GM12878 (cell line): Measurements from ENCODE around the gene HOXD13. TPM values are rescaled to one million over a fixed set of nuclear protein-coding genes. Genes with fewer than 3 reads are reported as not detected.

Experiments
- ATAC-seq: fragments of 200-7000 bp; cut with Tn5 transposase; 3 replicates; pipeline ENCODE4 v1.9.1; 2020; ENCODE audit warnings: mild to moderate bottlenecking, moderate library complexity
- BruUV-seq: library from RNA; stranded (reverse); fragments of 400-500 nt; replicated peaks from 2 replicates; lab custom pipeline; 2021; lab: Mats Ljungman, UMichigan
- CTCF ChIA-PET: fragments of 300-600 bp; sonication (Branson Sonifier 250); formaldehyde crosslinking; extraction: SDS; loops from one replicate; lab custom pipeline; 2021; ENCODE audit warnings: inconsistent platforms; lab: Yijun Ruan, JAX
- POLR2A ChIA-PET: fragments of 350-600 bp; formaldehyde crosslinking; extraction: SDS; loops from one replicate; lab custom pipeline; 2021; ENCODE audit warnings: inconsistent platforms; lab: Charles Lee
- RAD21 ChIA-PET: fragments of 300-600 bp; sonication (Branson Sonifier 250); formaldehyde crosslinking; loops from one replicate; lab custom pipeline; 2023; ENCODE audit warnings: antibody characterized with exemption; ENCODE audit not compliant: unreplicated experiment; lab: Charles Lee
- SMC1A ChIA-PET: fragments of 300-600 bp; sonication (Branson Sonifier 250); formaldehyde crosslinking; loops from one replicate; lab custom pipeline; 2023; ENCODE audit not compliant: unreplicated experiment, uncharacterized antibody; lab: Charles Lee
- DNase-seq: peaks from one replicate; pipeline ENCODE4 v3.0.0-alpha.2; 2011; ENCODE audit warnings: low read depth, low spot score
- FAIRE-seq: peaks from 3 replicates; lab custom pipeline; 2011; peaks lifted over from hg19 to GRCh38; lab: Jason Lieb, UNC
- H2AFZ ChIP-seq: 2 replicates; pipeline ENCODE4 v1.6.0; 2011; ENCODE audit warnings: low read depth, low read length, control low read depth; ENCODE audit not compliant: control insufficient read depth
- H3K27ac ChIP-seq: 2 replicates; pipeline ENCODE4 v1.5.1; 2011; ENCODE audit warnings: control low read depth; ENCODE audit not compliant: control insufficient read depth, insufficient read depth
- H3K27me3 ChIP-seq, 2 experiments: replicated peaks in 1 of 2; 2 replicates each; pipeline versions ENCODE4 v1.6.0 to v1.6.1; 2011; ENCODE audit warnings: low read length in 1 of 2; ENCODE audit not compliant: control insufficient read depth in 2 of 2, insufficient read depth in 2 of 2
- H3K36me3 ChIP-seq, 2 experiments: 2 replicates each; pipeline ENCODE4 v1.5.1; 2011; ENCODE audit warnings: low read length in 1 of 2; ENCODE audit not compliant: control insufficient read depth in 2 of 2, insufficient read depth in 2 of 2
- H3K4me1 ChIP-seq: 2 replicates; pipeline ENCODE4 v1.6.1; 2011; ENCODE audit warnings: mild to moderate bottlenecking, low read length, moderate library complexity, mixed read lengths; ENCODE audit not compliant: control insufficient read depth, insufficient read depth
- H3K4me2 ChIP-seq: 2 replicates; pipeline ENCODE4 v1.6.0; 2011; ENCODE audit warnings: control low read depth; ENCODE audit not compliant: control insufficient read depth, insufficient read depth
- H3K4me3 ChIP-seq: fragments of 200-600 bp; sonication (generic); 2 replicates; pipeline ENCODE4 v1.5.1; 2016
- H3K79me2 ChIP-seq: 2 replicates; pipeline ENCODE4 v1.6.0; 2011; ENCODE audit warnings: low read length; ENCODE audit not compliant: control insufficient read depth, insufficient read depth
- H3K9ac ChIP-seq: 2 replicates; pipeline ENCODE4 v1.8.0; 2011; ENCODE audit warnings: low read length, control low read depth, mixed read lengths; ENCODE audit not compliant: control insufficient read depth, insufficient read depth
- H3K9me3 ChIP-seq: replicated peaks from 3 replicates; pipeline ENCODE4 v1.5.1; 2011; ENCODE audit warnings: mild to moderate bottlenecking, low read length; ENCODE audit not compliant: control insufficient read depth, insufficient read depth
- H4K20me1 ChIP-seq: 2 replicates; pipeline ENCODE4 v1.6.0; 2011; ENCODE audit not compliant: control insufficient read depth, insufficient read depth
- BMI1 ChIP-seq: fragments of 450-650 bp; IDR thresholded peaks from 2 replicates; pipeline ENCODE4 v1.6.1; 2016; ENCODE audit warnings: mild to moderate bottlenecking, moderate library complexity, borderline replicate concordance
- ESRRA ChIP-seq: IDR thresholded peaks from 2 replicates; pipeline ENCODE4 v1.6.1; 2012; ENCODE audit warnings: mild to moderate bottlenecking, low read length, improper control_type of control experiment
- HDAC2 ChIP-seq: fragments of 200-600 bp; sonication (generic); IDR thresholded peaks from 2 replicates; pipeline ENCODE4 v1.6.1; 2017
- MEF2A ChIP-seq: IDR thresholded peaks from 2 replicates; pipeline ENCODE4 v1.6.1; 2011; ENCODE audit warnings: low read depth, mild to moderate bottlenecking, low read length, moderate library complexity; ENCODE audit not compliant: insufficient read depth
- MYC ChIP-seq: IDR thresholded peaks from 2 replicates; pipeline ENCODE4 v1.6.1; 2011; ENCODE audit warnings: mild to moderate bottlenecking, low read length, moderate library complexity, inconsistent platforms; ENCODE audit not compliant: insufficient read depth, insufficient replicate concordance, insufficient read length, severe bottlenecking
- RAD21 ChIP-seq: IDR thresholded peaks from 2 replicates; pipeline ENCODE4 v1.6.1; 2011; ENCODE audit warnings: mild to moderate bottlenecking, low read depth, low read length, moderate library complexity; ENCODE audit not compliant: insufficient read depth
- RB1 ChIP-seq: fragments of 450-650 bp; formaldehyde crosslinking; IDR thresholded peaks from 2 replicates; pipeline ENCODE4 v1.6.1; 2017; ENCODE audit warnings: mild to moderate bottlenecking, borderline replicate concordance
- ZNF592 ChIP-seq: fragments of 450-650 bp; IDR thresholded peaks from 2 replicates; pipeline ENCODE4 v1.6.1; 2017; ENCODE audit warnings: mild to moderate bottlenecking, moderate library complexity
- WGBS: methylation state at CpG from one replicate; pipeline ENCODE4 v1.1.6; 2016; ENCODE audit warnings: low lambda C conversion rate; ENCODE audit not compliant: insufficient replicate concordance, insufficient coverage; ENCODE audit errors: missing lambda C conversion rate; 5-methylcytosine and 5-hydroxymethylcytosine counted together
- in situ Hi-C: fragments of 300-500 bp; cut with MboI; formaldehyde crosslinking; loops from 9 replicates; pipeline ENCODE4 v1.14.3; 2018; ENCODE audit warnings: mixed read lengths
- intact Hi-C: fragments of 100-400 bp; cut with micrococcal nuclease; formaldehyde crosslinking; loops from one replicate; pipeline ENCODE4 v1.14.2; 2022; ENCODE audit not compliant: unreplicated experiment
- polyA plus RNA-seq, 11 experiments: library from polyadenylated mRNA; depleted of rRNA in 4 of 11; unstranded in 6 of 11; stranded (reverse) in 5 of 11; fragments of >200 nt; fragmentation: Nextera tagmentation in 4 of 11; fragmentation: Illumina TruSeq in 1 of 11; extraction: Ambion mirVana in 4 of 11; extraction: Trizol in 1 of 11; gene quantifications; 1 replicate in 1 of 11; 2 replicates in 10 of 11; pipeline versions ENCODE4 v1.2.1 to v1.2.3, GENCODE V29; 2011 to 2016; ENCODE audit warnings: inconsistent platforms in 2 of 11, missing spikeins in 2 of 11, low read depth in 1 of 11
- total RNA-seq, 4 experiments: library from RNA; depleted of rRNA in 3 of 4; stranded (reverse); fragments of >200 nt in 3 of 4; fragmentation: Illumina TruSeq in 1 of 4; extraction: Trizol in 1 of 4; gene quantifications; 2 replicates each; pipeline versions ENCODE4 v1.2.1 to v1.2.3, GENCODE V29; 2013 to 2021

The HOXD13 gene
- total and polyA plus RNA-seq, 10 of the 15 experiments (the other 5 are each of a cell fraction or from before 2014, with no cell fraction given) = not detected

- TF ChIP-seq MYC (no peak), MEF2A (no peak), BMI1 (peak; percentile 67; the same call in 1 of the 2 replicates)
- no TSS peak for BruUV-seq
- no peaks in the 10 kb centered on the region for H3K4me1 ChIP-seq
- no peak overlapping the region for H3K9ac ChIP-seq
- in situ Hi-C loops = no loop called here
- H3K27me3 ChIP-seq = peaks cover 14 to 39% of the 10 kb centered on the region in 2 experiments
- FAIRE-seq (no peak), DNase-seq (no peak), ATAC-seq (no peak)
- intact Hi-C loops = no loop called here
- no peaks in the 10 kb centered on the region for H4K20me1 ChIP-seq
- no peak overlapping the region for H3K4me3 ChIP-seq
- SMC1A ChIA-PET = interaction anchor here (0.6 to 2.0 kb wide), 5 partner anchors 16 to 712 kb away, joined by 3 to 7 read pairs (median 3); no protein-coding TSS in a partner anchor
- POLR2A ChIA-PET = interaction anchor here (0.9 kb wide), 1 partner anchor 1051 kb away, joined by 3 read pairs; no protein-coding TSS in a partner anchor
- no peaks in the 10 kb centered on the region for H3K79me2 ChIP-seq
- H2AFZ ChIP-seq = no peak overlapping the region
- no peaks in the 10 kb centered on the region for H3K36me3 ChIP-seq
- no peak overlapping the region for H3K27ac ChIP-seq
- H3K9me3 ChIP-seq = peaks cover 3% of the 10 kb centered on the region; the same call in 1 of the 3 replicates
- no peak overlapping the region for H3K4me2 ChIP-seq
- CTCF ChIA-PET = interaction anchor here (0.5 to 2.5 kb wide), 20 partner anchors 8 to 1727 kb away, joined by 3 to 12 read pairs (median 4); no protein-coding TSS in a partner anchor
- 11% methylated on average over 7 of the region's 7 CpGs for WGBS
- RAD21 ChIA-PET = interaction anchor here (0.9 to 1.1 kb wide), 2 partner anchors 344 to 1032 kb away, joined by 3 read pairs; no protein-coding TSS in a partner anchor
Measured at GRCh38 chr2:176110415-176111308, 18.1 kb downstream of the HOXD13 start.

- no peak overlapping the region for H3K4me2 ChIP-seq
- H3K79me2 ChIP-seq = no peaks in the 10 kb centered on the region
- intact Hi-C loops = no loop called here
- FAIRE-seq = no peak
- ChIA-PET CTCF (interaction anchor here (0.5 to 2.5 kb wide), 18 partner anchors 9 to 1727 kb away, joined by 3 to 12 read pairs (median 4); no protein-coding TSS in a partner anchor), SMC1A (interaction anchor here (1.0 to 2.0 kb wide), 4 partner anchors 15 to 711 kb away, joined by 3 to 7 read pairs (median 4); no protein-coding TSS in a partner anchor), RAD21 (interaction anchor here (0.9 kb wide), 1 partner anchor 1031 kb away, joined by 3 read pairs; no protein-coding TSS in a partner anchor), POLR2A (interaction anchor here (0.9 kb wide), 1 partner anchor 1050 kb away, joined by 3 read pairs; no protein-coding TSS in a partner anchor)
- H2AFZ ChIP-seq = no peak overlapping the region
- H4K20me1 ChIP-seq = no peaks in the 10 kb centered on the region
- H3K4me3 ChIP-seq = no peak overlapping the region
- H3K9me3 ChIP-seq = peaks cover 3% of the 10 kb centered on the region; the same call in 1 of the 3 replicates
- in situ Hi-C loops = no loop called here
- H3K36me3 ChIP-seq = no peaks in the 10 kb centered on the region
- DNase-seq = no peak
- peaks cover 15 to 35% of the 10 kb centered on the region in 2 experiments for H3K27me3 ChIP-seq
- no peak overlapping the region for H3K9ac ChIP-seq
- H3K4me1 ChIP-seq = no peaks in the 10 kb centered on the region
- BruUV-seq = no TSS peak
- ATAC-seq = peak; percentile 79
- 18% methylated on average over 16 of the region's 16 CpGs for WGBS
- no peak overlapping the region for H3K27ac ChIP-seq
- TF ChIP-seq RAD21 (0 out of 2 replicates have a peak, but pooled peaks have one; percentile 24), RB1 (no peak), HDAC2 (no peak), ZNF592 (no peak), ESRRA (no peak)
Measured at GRCh38 chr2:176111309-176111663, 18.8 kb downstream of the HOXD13 start.
